GM21619 (cell line): Measurements from ENCODE around the gene PAEP.

Source experiments
- ATAC-seq: cut with Tn5 transposase; IDR thresholded peaks from one replicate; pipeline ENCODE4 v1.9.1; 2021; ENCODE audit not compliant: unreplicated experiment

PAEP gene

DNA sequence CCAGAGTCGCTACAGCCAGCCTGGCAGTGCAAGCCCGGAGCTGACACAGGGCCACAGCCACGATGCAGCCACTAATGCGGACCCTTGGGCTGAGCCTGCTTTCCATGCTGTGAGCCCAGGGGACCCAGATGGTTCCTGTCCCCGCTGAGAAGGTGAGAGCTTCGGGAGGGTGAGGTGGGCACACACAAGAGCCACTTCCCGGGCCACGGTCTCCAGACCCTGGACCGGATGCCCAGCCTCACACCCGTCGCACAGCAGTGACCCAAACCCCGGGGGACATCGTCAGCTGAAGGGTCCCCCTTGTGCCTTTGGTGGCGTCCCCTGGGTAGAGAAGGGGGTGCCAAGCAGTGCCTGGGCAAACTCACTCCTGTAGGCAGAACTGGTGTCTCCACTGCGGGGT is 13.4 kb downstream of the PAEP start:
- ATAC-seq, result no peak

GRCh38 chr9:135575995-135576631 is 14.6 kb downstream of the PAEP start:
- no peak for ATAC-seq

DNA sequence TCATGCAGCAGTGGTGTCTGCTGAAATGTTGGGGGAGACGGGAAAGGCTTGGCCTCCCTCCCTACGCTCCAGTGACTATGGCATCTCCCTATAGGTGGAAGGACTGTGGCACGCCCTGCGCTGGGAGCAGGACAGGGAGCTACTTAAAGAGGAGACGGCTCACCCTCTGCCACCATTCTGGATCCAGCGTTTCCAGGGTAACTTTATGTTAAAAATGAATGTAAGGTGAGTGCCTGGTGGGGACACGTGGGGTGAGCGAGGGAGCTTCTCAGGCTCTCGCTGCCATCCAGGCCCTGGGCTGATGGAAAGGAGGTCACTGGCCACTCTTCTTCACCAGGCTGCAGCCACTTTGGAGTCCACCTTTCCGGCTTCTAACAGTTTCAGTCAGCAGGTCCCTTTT is 15.7 kb downstream of the PAEP start:
- ATAC-seq, result no peak

GRCh38 chr9:135579356-135579755 is 17.8 kb downstream of the PAEP start:
- ATAC-seq, result no peak

DNA sequence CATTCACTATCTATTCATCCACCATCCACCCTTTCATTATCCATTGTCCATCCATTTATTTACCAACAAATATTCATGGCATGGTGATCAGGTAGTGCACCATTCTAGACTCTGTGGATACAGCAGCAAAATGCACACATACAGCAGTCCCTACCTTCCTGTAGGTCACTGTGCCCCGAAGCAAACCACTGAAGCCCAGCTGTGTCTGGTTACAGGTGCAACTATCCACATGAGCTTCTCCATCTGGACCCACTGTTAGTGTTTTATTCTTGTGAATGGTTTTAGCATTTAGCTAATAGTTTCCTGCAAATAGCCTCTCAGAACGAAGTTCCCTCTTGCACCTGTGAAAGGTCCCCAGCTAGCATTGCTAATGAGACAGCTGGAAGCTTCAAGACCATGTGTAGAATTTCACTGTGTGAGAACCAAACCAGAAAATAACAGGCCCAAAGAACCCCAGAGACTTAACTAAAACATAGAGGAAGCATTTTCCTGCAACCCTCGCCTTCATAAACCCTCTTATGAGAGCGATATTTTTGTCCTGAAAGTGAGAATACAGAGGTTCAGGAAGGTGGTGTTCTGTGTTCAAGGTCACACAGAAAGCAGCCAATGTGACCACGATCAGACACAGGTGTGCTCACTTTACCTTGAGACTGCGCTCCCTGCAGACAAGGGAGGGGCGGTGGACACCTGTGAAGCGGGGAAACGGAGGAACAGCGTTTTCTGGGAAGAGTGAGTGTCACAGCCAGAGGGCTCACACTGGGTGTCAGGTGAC is 18.5 kb downstream of the PAEP start:
- ATAC-seq, result no peak

DNA sequence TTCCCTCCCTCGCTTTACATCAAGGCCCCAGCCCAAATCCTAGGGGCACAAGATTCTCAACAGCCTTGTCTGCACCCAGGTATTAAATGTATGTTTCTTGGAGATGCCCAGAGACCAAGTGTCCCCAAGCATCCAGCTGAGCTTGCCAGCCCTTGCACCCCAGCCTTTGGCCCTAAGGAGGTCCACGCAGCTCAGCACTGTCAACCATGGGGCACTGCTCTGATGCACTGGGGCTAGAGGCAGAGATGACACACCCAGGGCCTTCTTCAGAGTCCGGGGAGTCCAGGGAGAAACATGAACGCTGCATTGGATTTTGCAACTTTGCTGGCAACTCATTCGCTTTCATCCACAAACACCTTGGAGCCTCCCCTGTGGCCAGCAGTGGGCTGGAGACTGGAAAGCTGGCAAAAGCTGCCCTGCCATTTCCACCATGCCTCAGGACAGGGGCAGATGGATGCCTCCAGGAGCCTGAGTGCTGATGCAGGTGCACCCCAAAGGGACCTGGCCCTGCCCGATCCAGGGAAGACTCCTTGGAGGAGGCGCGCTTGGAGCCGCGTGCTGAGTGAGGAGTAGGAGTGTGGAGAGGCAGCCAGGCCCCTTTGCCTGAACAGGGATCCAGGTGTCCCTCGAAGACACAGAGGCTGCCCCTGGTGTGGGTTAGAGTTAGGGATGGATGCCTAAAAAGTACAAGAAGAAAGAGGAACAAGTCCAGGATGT is 19.3 kb downstream of the PAEP start:
- ATAC-seq, result no peak

- ATAC-seq, result no peak
Measured at GRCh38 chr9:135581636-135582426, 20.3 kb downstream of the PAEP start.

DNA sequence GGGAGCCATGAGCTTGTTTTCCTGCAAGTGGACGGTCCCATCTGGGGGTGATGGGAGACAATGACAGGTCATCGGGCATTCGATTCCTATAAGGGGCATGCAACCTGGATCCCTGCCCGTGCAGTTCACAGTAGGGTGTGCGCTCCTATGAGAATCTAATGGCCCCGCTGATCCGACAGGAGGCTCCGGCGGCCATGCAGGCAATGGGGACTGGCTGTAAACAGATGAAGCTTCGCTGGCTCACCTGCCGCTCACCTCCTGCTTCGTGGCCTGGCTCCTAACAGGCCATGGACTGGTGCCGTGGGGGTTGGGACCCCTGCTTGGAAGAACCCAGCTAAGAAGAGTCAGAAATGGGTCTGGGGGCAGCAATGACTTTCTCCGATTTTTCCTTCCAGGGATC is 21.0 kb downstream of the PAEP start:
- ATAC-seq, result no peak

GRCh38 chr9:135582966-135583687 is 21.6 kb downstream of the PAEP start:
- no peak for ATAC-seq

GRCh38 chr9:135583688-135584011 is 22.1 kb downstream of the PAEP start:
- no peak for ATAC-seq

GRCh38 chr9:135584371-135584770 is 22.8 kb downstream of the PAEP start:
- no peak for ATAC-seq

GRCh38 chr9:135584934-135585333 is 23.4 kb downstream of the PAEP start:
- no peak for ATAC-seq

DNA sequence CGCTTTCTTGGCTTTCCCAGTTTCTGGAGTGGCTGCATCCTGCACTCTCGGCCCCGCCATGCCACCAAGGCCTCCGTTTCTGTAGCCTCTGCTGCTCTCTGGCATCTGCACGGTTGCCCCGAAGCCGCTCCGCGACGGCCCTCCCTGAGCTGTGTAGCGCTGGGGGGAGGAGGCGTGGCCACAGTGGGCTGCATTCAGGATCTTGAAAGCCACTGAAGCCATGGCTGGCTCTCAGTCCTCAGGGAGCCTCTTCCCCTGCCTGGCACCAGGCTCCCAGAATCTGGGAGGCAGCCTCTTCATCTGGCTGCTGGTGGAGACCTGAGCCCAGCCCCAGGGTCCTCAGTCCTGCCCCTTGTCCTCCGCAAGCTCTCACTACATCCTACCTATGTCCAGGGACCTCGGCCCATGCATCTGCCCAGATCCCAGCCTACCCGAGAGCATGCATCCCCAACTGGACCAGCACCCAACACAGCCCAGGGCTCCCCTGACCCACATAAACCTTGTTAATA is 25.1 kb downstream of the PAEP start:
- no peak for ATAC-seq

GRCh38 chr9:135587658-135588057 is 26.1 kb downstream of the PAEP start:
- ATAC-seq, result no peak

DNA sequence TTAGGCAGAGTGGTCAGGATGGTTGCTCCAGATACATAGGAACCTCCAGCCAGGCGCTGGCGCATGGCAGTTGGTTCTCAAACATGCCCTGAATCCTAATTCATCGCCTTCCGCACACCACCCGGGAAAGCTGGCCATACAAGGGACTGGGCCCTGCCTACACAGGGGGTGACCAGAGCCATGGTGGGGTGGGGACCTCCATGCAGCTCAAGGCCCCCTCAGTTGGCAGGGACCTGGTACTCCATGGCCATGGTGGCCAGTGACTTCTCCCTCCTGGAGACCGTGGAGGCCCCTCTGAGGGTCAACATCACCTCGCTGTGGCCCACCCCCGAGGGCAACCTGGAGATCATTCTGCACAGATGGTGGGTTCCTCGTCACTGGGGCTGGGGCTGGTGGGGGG is 26.8 kb downstream of the PAEP start:
- ATAC-seq, result no peak

DNA sequence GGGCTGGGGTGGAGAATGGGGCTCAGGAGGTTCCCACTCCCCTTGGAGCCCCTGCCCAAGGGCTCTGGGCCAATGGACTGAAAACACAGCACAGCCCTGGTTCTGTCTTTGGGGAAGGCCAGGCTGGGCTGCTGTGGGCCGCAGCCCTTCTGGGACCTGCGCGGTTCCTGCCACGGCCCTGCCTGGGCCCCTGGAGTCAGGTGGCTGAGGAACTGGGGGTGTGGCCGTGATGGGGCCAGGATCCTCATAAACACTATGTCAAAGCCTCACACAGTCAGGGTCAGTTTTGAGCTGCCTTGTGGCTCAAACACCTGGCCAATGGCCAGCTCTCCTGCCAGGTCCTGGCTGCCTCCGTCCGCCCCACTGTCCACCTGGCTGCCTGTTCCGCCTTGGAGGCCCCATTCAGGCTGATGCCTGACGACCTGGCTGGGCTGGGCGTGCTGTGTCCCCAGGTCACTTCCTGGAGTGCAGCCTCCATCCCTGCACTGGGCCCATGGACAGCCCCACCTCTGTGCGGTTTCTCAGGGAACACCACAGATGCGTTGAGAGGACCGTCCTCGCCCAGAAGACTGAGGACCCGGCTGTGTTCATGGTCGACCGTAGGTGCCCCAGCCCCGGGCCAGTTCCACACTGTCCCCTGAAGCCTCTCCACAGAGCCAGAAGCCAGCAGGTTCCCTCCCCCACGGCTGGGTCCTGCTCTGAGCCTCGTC is 27.5 kb downstream of the PAEP start:
- ATAC-seq, result no peak

GRCh38 chr9:135589596-135590485 is 28.3 kb downstream of the PAEP start:
- ATAC-seq, result no peak

DNA sequence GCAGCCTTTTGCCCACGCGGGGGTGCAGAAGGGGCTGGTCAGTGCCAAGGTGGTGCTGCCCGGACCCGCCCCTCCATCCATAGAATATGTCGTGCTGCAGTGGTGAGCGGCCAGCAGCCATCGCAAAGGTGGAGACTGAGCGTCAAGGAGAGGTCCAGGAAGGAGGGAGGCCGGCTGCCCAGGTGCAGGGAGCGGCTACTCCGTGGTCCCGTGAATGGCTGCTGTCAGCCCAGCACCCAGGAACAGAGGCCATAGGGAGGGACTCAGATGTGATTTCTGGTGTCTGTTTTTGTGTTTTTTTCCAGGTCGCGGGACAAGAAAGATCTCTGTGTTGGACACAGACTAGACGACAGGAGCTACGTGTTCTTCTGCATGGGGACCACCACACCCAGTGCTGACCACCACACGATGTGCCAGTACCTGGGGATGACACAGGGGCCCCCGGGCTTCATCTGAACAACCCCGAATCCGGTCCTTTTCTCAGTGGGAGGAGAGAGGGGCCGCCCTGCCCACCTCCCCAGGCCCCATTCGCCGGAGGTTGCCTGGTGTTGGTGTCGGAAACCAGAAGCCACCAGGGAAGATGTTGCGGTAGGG is 29.0 kb downstream of the PAEP start:
- no peak for ATAC-seq
